ENCODE measurements around the gene DCC.

DNA sequence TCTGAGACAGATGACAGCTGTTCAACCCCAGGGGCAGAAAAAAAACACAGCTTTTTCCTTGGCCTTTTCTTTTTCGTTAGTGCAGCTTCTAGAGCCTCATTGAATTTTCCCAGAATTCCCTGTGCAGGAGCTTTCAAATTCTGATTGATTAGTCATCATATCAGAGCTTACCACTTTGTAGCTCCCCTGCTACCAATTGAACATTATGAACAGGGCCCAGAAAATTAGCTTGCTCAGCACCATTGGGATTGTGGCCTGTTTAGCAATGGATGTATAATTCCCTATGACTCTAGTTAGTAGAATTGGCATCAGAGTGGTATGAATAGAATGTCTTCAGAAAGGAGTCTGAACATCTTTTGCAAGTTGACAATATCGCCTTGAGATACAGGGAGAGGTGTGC, 631.1 kb downstream of the DCC start:
- TF ChIP-seq CTCF (IDR thresholded peaks at IDR 0.05) (no peak), POLR2A (IDR thresholded peaks at IDR 0.05) (no peak)
